NOMO-1 treated with DMSO at 0.1 percent for 48 hours (cell line): ENCODE data around the gene CPEB1.
"Not testable (repeated sequence)": the region's sequence is repeated elsewhere in the genome, so short reads cannot be mapped to it uniquely, and the experiment has no call there.

Experiments
- DNase-seq: peaks from one replicate; lab custom pipeline; 2025; ENCODE audit not compliant: unreplicated experiment; lab: John Stamatoyannopoulos, UW

Gene CPEB1

DNA sequence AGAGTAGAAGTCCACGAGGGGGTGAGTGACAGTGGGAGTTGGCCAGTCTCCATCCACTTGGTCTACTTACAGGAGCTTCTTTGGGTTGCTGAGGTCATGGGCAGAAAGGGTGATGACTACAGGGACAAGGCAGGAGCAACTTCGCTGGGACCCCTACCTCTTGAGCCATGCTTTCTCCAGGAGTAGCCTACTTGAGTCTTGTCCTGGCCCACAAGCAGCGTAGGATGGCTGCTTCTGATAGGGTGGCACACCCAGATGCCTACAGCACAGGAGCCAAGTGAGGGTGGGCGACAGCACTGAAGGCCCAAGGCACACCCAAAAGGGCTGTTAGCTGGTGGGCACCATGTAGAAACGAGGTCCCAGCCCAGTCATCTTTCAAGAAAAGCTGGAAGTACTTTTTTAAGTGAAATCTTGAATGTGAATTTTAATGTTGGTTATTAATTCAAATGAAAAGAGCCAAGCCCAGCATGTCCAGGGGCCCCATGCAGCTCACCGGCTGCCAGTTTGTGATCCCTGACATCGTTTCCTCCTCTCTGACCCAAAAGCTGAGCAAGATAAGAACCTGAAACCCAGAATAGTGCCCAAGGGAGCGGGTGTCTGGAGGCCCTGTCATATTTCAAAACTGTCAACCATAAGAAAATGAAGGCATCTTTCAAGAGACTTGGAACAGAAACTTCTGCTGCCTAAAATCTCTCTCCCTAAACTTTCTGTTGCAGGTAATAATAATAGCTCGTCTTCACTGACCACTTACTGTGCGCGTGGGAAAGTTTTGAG is 2.2 kb upstream of the CPEB1 start:
- no peak for DNase-seq

DNA sequence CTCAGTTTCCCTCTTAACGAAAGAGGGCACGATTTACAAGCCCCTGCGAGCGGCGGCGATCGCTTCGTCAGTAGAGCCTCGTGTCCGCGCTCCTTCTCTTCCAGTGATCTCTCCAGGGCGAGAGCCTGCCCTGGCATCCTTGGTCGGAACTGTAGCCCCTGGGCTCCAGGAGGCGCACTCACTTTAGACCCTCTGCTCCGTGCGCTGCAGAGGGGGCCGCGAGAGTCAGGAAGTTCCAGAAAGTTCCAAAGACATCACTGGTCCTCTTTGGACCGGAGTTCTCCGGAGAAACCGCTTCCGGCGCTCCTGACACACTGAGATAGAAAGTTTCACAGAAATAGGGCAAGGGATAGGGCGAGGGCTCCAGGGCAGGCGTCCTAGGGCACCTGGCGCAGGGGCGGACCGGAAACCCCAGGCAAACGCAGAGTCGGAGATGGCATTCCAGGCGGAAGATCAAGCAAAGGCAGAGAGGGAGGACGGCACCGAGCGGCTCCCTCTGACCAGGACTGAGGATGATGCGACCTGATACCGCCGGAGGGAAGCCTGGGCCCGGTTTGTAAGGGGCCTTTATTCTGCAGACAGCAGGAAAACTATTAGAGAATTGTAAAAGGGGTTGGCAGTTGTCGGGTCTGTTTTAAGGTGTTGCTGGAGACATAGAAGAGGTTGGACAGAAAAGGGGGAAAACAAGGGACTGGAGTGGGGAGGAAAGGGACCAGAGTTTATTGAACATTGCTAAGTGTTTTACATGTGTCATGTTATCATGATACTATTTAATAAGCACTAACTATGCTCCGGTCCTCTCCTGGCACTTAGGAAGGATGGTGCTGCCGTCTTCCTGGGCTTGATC is 1.3 kb upstream of the CPEB1 start:
- no peak for DNase-seq

DNA sequence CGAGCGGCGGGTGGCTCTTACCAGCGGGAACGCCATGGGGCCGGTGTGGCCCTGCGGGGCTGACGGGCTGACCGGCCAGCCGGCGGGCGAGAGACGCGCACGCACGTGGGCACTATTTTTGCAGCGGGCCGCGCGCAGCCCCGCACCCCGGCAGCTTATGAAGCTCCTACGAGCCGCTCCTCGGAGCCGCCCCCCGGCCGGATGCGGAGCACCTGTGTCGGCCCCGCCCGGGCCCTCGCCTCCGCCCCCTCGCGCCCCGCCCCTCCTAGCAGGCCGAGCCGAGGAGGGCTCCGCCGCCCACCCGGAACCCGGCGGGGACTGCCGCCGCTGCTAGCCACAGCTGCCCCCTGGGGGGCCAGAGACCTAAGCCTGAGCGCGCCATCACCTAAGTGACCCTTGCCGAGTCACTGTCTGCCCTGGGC is 683 bp upstream of the CPEB1 start:
- no peak for DNase-seq

DNA sequence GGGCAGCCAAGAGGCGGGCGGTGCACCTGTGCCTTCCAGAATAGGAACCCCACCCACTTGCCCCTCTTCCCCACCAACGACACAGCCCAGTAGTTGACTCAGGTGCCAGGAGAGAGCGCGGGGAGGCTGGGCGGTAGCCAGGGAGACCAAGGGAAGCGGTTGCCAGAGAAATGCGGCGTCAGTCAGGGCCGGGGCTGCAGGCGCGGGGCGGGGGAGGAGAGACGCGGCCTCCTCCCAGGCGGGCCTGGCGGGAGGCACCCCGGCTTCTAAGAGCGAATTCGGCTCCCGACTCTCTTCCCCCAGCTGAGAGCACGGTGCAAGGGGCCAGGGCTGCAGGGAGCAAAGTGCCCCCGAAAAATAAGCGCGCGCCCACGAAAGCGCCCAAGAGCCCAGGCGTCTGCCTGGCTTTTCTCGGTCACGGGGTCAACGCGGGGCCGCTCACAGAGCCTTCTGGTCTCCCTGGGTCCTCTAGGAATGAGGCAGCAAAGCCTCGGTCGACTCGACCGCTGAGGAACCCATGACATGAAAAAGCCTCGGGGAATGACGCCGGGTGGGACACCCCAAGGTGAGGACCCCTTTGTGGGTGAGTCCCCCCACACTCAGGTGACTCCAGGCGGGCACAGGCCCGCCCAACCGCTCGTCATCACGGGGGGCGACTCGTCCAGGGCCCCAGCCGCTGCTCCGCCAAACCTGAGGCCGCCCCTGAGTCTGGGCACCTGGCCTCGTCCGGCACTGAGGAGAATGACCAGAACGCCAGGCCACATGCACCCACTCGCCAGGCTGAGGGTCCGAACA is 716 bp downstream of the CPEB1 start:
- DNase-seq = no peak

DNA sequence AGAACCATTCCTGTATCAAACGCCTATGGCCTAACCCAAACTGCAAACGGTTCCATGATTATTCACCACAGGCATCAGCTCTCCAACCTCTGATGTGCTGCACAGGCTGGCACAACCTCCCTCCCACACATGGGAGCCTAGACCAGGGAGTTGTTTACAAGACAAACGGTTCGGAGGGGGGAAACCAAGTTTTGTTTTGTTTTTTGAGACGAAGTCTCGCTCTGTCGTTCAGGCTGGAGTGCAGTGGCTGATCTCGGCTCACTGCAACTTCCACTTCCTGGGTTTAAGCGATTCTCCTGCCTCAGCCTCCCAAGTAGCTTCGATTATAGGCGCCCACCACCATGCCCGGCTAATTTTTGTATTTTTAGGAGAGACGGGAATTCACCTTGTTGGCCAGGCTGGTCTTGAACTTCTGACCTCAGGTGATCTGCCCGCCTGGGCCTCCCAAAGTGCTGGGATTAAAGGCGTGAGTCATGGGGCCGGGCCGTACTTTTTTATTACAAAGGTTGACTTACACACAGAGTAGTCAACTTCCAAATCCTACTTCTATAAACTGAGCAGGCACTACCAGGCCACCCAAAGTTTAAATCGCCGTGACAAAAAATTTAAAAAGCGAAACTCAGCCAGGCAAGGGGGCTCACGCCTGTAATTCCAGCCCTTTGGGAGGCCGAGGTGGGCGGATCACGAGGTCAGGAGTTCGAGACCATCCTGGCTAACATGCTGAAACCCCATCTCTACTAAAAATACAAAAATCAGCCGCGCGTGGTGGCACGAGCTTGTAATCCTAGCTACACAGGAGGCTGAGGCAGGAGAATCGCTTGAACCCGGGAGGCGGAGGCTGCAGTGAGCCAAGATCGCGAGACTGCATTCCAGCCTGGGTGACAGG is 2.0 kb downstream of the CPEB1 start:
- not testable (repeated sequence) for DNase-seq

DNA sequence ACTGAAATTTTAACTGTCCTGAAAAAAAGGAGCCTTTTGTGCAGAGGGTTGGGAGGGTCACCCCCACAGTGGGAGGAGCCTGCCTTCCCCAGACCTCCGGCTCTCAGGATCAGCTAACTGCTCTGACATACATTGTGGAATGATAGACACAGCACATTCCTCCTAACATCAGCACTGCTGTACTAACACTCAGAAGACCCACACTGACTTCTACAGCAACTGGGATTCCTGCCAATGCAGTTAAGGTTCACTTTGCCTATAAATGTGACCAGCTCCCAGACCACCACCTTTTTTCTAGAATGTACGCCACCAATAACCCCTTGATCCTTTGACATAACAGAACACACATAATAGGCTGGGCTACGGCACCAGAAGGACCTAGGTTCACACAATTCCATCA is 3.2 kb downstream of the CPEB1 start:
- no peak for DNase-seq

DNA sequence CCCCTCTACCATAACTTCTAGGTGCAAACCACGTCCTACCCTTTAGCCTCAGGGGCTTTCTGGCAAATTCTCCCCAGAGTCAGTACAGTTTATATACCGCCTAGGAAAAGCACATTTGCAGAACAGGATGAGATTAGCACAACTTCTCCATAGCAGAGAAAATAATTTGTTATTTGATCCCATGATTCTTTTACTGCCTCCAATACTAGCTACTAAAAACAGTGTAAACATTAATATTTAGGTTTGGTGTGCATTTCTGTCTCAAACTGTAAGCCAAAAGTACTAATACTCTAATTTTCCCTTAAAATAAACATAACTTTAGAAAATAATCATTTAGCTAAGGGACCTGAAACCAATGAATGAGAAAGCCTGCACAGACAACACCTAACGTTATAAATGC is 4.5 kb downstream of the CPEB1 start:
- DNase-seq = no peak

DNA sequence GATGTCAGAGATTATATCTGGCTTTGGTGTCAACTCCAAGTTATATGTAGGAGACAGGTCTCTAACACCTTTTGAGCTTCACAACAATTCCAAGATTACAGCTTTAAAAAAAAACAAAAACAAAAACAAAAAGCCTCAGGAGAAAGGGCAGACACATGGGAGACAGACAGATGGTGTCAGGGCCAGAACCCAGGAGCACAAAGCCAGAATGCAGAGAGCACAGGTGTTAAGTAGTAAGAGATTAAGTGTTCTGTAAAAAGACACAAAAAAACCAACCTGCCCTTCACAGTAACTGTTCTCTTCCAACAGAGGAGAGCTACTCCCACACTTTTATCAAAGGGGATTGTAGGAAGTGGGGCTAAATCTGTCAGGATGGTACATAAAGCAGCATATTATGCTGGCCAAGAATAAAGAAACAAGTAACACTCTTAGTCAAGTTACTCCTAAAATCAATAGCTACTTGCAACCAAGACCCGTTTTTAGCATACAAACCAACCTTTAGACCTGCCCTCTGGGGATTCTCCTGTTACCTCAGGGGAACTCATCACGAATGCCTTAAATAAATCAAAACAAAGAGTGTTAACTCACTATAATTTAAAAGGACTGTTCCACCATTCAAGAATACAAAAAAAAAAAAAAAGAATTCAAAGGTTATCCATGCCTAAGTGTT is 5.9 kb downstream of the CPEB1 start:
- DNase-seq = no peak

DNA sequence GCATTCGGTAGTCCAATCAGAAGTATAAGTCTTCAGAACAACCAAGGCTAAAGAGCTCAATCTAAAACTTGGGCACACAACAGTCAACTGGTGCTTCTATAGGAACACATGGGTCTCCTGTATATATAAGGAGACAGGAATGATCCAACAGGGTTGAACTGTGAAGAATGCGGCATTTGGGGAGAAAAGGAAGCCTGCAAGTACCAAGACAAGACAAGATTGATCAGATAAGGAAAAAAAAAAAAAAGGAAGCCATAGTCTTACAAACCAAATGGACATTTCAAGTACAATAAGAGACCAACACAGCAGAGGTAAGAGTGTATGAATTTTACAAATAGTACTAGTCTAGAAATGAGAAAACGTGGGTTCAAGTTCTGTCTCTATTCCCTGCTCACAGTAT is 6.5 kb downstream of the CPEB1 start:
- DNase-seq = no peak

DNA sequence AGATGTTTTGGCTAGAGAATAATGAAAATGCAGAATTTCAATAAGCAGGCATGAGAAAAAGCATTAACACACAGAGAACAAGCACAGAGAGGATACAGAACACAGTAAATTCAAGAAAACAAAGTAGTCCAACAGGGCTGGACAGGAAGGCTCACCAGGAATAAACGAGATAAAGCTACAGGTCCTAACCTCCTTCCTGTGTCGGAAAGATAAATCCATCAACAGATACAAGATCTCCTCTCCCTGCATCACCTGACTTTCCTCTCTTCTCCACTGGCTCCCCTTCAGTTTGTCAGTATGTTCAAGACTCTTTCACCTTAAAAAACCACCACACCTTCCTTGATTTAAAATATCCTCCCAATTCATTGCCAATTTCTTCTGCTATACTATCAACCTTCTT is 11.4 kb downstream of the CPEB1 start:
- DNase-seq = no peak

DNA sequence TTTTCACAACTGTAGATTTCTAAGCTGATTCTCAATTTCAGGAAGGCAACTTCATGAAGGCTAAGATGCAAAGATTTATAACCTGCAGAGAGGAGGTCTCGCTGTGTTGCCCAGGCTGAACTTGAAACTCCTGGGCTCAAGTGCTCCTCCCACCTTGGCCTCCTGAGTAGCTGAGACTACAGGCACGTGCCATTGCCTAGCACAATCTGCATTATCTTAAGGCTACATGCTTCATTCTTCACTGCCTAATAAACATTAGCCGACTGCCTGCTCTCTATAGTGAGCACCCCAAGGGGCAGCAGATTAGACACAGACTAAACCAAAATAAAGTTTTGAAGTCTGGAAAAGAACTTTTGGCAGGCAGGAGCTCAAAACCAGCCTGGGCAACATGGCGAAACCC is 17.1 kb downstream of the CPEB1 start:
- DNase-seq = no peak

DNA sequence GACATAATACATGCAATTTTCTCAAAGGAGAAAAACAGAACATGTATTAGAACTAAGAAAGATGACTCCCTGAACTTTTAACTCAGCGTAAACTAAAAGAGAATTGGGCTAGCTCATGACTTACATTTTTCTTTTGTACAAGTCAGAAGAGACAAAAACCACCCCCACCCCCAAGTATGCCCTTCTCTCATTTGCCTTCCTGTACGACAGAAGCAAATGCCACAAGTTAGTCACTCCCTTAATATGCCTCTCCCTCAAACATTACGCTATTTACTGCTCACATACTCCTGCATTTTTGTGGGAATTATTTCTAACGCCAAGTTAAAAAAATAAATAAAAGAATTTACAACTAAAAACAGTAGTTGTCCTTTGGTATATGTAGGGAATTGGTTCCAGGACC is 22.0 kb downstream of the CPEB1 start:
- no peak for DNase-seq

DNA sequence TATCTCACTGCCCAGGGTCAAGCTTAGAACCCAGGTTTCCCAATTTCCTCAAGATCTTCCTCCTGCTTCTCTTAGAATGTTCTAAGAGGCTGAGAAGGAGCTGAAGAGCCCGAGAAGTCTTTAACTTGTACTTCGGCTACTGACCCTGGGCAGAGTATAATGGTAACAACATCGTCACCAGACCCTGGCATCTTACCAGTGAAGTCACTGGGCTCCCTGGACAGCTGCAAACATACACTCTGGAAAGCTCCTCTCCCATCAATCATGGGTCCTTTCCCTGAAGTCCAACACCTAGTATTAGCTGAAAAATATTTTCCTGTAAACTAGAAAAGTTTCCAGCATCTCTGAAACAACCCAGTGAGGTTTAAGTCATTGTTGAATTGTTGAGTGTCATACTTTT is 22.7 kb downstream of the CPEB1 start:
- no peak for DNase-seq

DNA sequence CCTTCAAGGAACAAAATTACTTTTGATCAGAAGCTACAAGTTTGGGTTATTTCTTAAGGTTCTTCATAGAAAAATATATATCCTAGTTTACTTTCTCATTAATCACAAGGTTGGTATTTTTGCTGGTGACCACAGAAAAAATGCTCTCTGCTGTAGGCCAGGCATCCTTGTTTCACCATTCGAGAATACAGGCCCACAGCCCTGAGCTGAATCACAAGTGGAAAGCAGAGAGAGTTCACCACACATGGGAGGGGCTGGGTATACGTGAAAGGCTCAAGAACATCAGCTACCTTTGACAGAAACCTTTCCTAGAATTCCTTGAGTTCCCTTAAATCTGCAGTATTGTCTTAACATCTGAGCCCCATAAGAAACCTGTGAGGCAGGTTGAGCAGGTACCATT is 23.2 kb downstream of the CPEB1 start:
- no peak for DNase-seq

DNA sequence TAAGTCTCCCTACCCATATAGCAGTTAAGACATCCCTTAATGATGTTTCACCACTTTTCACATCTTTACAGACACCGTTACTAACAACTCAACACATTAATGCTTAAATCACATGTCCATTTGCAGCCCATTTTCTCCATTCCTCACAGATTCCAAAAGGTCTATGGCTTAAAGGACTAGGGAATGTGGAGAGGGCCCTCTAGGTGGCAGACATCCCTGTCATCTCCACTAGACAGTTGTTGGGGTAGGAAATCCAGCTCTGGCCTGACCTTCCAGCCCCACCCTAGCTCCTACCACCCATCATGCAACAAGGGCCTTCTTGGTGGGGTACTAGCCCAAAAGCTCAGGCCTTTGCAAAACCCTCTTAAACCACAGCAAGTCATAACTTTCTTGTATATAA is 25.2 kb downstream of the CPEB1 start:
- DNase-seq = no peak

DNA sequence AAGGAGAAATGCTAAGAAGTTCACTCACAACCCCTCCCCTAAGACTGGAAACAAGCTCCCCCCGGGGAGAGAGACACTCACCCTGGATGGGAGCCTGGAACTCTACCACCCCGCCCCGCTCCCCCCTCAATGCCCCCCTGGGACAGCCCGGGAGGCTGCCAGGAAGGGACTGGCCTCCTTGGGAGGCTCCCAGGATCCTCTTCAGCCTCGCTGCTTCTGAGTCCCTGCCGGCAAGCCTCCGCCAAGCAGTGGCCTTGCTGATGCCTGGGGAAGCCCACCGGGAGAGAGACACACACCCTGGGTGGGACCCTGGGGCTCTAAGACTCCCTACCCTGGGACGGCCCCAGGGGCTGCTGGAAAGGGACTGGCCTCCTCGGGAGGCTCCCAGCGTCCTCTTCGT is 33.4 kb downstream of the CPEB1 start:
- DNase-seq = no peak

DNA sequence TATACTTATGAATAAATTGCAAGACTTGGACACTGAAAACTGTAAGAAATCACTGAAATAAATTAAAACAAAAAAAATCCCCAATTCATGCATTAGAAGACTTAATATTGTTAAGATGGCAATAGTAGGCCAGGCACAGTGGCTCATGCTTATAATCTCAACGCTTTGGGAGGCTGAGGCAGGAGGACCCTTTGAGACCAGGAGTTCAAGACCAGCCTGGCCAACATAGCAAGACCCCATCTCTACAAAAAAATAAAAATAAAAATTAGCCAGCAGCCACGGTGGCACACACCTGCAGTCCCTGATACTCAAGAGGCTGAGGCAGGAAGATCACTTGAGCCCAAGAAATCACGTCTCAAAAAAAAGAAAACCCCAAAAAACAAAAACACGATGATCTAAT is 35.8 kb downstream of the CPEB1 start:
- no peak for DNase-seq

DNA sequence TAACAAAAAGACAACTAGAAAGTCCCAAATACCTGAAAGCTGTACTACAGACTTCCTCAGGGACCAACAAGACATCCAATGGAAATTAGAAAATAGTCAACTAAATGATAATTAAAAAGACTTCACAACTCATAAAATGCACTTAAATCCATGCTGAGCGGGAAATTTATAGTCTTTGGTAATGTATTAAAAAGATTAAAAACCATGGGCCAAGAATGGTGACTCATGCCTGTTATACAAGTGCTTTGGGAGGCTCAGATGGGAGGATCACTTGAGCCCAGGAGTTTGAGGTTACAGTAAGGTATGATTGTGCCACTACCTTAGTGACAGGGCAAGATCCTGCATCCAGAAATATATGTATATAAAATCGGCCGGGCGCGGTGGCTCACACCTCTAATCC is 45.0 kb downstream of the CPEB1 start:
- DNase-seq = no peak

DNA sequence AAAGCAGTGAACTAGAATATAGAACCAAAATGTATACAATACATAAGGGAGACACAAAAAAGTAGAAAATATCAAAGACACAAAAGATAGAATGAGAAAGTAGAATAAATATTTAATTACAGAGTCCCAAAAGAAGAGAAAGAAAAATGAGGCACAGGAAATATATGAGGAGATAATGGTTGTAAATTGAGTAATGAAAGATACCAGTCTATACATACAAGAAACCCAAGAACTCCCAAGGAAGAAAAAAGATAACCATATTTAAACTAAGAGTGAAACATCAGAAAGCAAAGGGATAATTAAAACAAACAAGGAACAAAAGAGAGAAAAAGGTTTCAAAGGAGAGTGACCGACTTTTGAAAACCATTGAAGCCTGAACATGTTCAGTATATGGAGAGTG is 47.3 kb downstream of the CPEB1 start:
- no peak for DNase-seq

DNA sequence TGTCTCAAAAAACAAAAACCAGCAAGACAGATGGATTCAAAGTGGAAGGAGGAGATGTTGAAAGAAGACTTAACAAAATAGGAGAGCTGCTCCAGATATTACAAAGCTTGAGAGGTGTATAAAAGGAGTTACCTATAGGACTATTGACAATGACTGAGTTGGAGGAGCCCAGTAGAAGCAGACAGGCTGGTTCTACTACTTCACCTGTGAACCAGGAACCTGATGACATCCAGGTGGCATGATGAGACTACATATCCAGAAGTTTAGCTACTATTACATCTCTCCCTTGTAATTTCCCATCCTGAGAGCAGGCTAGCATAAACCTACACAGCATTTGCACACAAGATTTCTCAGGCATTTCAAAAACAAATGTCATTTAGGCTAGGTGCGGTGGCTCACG is 49.3 kb downstream of the CPEB1 start:
- no peak for DNase-seq
